ENCODE data around the gene AGBL4. TPM values are rescaled to one million over a fixed set of nuclear protein-coding genes. Genes with fewer than 3 reads are reported as not detected.

The AGBL4 gene
- polyA plus RNA-seq, 1 donor = 0.22 TPM

GRCh38 chr1:48717082-48717481 is 1306.7 kb downstream of the AGBL4 start:
- no peak for DNase-seq

DNA sequence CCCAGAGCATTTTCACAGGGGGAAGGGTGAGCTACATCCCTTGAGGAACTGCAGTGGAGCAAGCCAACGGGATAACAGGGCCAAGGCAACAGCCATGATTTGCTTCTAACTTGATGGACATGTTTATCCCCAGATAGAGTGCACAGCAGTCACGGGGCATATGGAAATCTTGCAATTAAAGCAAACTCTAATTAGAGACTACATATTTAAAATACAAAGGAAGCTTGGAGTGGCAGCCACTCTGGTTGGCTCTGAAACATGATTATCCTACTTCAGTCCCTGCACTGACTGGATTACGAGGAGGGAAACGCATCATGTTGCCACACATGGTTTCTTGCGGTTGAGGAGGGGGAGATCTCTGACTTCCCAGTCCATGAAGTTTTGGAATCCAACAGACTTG is 1307.8 kb downstream of the AGBL4 start:
- no peak for DNase-seq

DNA sequence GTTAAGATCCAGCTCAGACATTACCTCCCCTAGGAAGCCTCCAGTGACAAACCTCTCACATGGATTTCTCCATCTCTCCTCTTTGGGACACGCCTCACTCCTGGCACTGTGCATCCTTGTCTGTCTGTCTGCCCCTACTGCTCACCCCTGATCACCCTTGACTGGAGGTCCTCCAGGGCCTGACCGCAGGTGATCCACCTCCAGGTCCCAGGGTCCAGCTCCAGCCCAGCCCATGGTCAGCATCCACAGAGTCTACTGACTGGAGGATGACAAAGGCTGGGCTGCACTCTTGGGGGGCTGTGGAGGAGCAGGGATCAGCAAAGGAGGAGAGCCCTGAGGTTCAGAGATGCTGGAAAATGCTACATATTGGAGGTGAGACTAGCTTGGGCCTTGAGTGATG is 1312.8 kb downstream of the AGBL4 start:
- no peak for DNase-seq

- no peak for DNase-seq
Observed at GRCh38 chr1:48710318-48710717, 1313.4 kb downstream of the AGBL4 start.

- DNase-seq = no peak
Observed at GRCh38 chr1:48704736-48705135, 1319.0 kb downstream of the AGBL4 start.

- DNase-seq = no peak
Observed at GRCh38 chr1:48701445-48701844, 1322.3 kb downstream of the AGBL4 start.

GRCh38 chr1:48697066-48697707 is 1326.6 kb downstream of the AGBL4 start:
- DNase-seq = peak; percentile 16

DNA sequence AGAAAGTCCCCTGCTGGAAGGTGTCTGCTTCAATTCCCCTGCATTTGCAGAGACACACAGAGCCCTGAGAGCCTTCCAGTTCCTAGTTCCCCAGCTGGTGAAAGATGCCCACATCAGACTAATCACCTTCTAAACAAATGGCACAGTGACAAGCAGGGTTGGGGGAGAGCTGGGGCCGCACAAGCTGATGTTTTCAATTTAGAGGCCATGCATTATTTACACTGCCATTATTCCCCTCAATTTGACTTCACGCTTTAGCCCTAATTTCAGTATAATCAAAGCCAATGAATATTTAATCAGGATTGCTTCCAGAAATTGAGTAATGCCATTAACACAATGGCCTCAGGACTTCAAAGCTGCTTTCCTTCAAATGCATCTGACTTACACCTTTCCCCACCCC is 1328.6 kb downstream of the AGBL4 start:
- no peak for DNase-seq

DNA sequence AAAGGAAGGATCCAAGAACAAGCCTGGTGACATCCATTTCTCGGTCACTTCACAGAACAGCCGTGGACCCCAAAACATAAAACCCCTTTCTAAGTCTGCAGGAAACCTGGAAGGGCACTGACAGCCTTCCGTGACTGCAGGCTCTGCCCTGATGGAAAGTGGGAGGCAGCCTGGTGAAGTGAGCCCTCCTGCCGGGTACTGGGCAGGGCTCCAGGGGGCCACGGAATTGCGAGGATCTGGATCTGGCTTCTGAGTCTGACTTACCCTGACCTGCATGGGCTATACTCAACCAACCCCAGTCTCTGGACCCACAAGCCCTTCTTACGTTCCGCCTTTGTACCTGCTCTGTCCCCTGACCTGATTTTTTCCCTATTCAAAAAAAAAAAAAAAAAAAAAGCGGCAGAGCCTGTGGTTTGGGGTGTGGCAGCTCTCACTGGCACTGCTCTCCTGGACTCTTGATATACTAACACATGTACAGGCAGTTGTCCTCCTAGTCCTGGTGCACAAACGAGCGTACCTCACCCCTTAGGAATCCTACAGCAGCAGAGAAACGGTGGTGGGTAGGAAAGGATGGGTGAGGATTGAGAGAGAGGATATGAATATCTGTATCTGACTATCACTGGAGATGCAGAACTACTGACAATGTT is 1330.0 kb downstream of the AGBL4 start:
- DNase-seq = no peak

DNA sequence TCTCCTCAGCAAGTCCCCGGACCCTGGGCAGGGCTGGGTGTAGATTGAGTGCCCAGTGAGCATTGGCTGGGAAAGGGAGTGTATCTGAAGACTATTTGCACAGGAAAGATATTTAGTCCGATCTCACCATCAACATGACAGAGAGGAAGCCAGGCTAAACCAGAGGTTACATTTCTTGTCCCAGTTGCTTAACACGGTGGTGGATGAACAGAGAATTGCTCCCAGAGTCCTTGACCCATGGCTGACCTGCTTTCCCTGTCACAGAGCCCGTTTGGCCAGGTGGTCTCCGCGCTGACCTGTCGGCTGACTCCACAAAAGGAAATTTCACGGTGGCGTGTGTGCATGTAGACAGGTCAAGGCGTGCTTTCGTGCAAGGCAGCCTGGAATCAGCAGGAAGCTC is 1330.6 kb downstream of the AGBL4 start:
- DNase-seq = no peak

DNA sequence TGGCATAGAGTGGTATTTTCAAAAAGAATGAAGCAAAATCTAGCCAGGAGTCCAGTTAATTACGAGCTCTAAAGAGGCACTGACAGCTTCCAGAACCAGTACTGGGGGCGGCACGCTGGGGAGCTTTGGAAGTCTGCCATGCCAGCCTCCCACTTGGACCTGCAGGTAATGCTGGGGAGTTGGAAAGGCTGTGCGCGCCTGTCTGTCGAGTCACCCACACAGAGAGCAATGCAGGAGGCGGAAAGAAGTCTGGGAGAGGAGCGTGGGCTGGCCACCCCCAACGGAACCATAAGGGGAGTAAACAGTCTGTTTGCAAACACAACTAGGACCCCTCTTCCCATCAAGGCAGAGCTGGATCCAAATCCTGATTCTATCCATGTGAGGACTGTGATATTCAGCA is 1331.5 kb downstream of the AGBL4 start:
- no peak for DNase-seq

DNA sequence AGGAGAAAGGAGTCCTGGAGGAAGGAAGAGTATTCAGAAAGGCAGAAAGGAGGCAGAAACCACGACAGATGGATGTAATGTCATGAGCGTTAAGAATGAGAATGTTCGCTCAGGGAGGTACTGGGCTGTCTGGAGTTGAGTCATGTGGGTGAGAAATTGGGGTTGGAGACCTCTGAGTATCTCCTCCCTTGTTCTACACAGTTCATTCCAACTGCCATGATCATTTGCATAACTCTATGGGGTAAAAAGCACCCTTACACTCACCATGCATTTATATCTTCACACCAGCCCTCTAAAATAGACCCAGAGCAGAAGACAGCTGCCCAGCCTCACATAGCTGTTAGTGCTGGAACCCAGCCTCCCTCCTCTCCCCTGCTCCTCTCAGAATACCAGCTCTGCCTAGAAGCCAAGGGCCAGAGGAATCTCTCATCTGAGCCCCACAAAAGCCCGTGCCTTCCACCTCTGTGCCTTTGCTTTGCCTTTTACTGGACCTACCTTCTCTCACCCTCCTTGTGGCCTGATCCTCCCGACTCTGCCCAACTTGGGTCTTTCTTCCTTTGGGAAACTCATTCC is 1332.2 kb downstream of the AGBL4 start:
- DNase-seq = no peak

DNA sequence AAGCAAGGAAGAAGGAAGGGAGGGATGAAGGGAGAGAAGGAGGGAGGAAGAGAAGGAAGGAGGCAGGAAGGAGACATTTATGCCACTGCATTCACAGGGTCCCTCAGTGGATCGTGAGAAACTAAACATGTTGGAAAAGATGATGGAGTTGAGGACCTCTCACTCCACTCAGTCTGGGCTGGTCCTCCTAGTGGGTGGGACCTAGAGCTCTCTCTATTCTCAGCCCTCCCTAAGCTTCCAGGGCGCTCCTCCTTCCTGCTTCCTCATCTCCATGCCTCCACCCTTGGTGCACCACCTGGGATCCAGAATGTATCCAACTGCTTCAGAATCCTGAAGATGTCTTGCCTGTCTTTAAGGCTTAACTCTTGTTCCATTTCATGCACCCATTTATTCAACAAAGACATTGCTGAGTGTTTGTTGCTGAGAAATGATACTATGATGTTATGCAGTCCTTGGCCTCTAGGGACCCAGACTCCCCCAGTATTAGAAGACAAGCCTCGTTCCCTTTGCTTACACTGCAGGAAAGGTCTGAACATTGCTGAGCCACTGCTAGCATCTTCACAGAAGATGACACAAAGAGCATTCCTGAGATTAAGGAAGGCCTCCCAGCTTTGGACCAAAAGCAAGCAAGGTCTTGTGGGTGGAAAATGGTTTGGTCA is 1335.5 kb downstream of the AGBL4 start:
- no peak for DNase-seq

GRCh38 chr1:48687282-48688045 is 1336.3 kb downstream of the AGBL4 start:
- DNase-seq = no peak

GRCh38 chr1:48686159-48686558 is 1337.6 kb downstream of the AGBL4 start:
- DNase-seq = no peak

GRCh38 chr1:48684381-48684780 is 1339.4 kb downstream of the AGBL4 start:
- no peak for DNase-seq

GRCh38 chr1:48683839-48684238 is 1339.9 kb downstream of the AGBL4 start:
- DNase-seq = peak; percentile 16

DNA sequence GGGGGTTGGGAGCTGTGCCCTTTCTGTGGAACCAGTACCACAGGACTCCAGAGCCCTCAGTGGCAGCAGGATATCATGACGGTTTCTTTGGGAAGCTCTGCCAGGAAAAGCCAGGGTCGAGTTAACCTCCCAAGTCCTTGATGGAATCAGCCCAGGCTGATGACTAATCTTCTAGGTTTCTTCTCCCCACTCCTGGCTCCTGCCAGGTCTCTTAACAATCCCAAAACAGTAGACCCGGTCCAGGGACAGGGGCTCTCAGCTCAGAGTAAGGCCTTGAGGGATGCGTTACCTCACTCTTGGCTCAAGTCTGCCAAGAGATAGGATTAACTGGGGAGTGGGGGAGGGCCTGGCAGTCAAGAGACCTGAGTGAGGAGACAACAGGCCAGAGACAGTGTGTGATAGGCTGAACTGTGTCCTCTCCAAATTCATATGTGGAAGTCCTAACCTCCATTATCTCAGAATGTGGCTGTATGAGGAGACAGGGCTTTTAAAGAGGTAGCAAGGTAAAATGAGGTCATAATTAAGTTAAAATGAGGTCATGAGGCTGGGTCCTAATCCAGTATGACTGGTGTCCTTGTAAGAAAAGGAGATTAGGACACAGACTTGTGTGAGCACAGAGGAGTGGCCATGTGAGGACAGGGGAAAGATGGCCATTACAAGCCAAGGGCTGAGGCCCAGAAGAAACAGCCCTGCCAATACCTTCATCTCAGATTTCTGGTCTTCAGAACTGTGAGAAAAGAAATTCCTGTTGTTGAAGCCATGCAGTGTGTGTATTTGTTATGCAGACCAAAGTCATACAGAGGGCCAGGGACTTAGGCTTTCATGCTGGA is 1342.1 kb downstream of the AGBL4 start:
- DNase-seq = no peak

GRCh38 chr1:48680411-48681035 is 1343.2 kb downstream of the AGBL4 start:
- DNase-seq = no peak

DNA sequence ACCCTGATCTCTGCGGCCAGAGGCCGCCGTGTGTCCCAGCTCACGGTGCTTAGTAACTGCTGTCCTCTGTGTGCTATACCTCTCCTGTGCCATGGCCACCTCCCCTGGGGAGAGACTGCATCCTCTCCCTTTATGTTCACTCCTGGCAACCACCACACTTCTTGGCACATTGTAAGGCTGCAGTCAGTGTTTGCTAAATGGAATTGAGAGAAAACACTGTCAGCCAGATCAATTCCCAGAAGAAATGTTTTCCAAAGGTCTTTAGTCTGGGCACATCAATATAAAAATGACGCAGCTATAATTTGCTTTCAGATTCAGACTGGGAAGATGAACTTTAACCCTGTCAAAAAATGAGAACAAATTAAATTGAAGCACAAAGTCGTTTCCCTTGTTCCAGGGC is 1343.9 kb downstream of the AGBL4 start:
- DNase-seq = no peak

DNA sequence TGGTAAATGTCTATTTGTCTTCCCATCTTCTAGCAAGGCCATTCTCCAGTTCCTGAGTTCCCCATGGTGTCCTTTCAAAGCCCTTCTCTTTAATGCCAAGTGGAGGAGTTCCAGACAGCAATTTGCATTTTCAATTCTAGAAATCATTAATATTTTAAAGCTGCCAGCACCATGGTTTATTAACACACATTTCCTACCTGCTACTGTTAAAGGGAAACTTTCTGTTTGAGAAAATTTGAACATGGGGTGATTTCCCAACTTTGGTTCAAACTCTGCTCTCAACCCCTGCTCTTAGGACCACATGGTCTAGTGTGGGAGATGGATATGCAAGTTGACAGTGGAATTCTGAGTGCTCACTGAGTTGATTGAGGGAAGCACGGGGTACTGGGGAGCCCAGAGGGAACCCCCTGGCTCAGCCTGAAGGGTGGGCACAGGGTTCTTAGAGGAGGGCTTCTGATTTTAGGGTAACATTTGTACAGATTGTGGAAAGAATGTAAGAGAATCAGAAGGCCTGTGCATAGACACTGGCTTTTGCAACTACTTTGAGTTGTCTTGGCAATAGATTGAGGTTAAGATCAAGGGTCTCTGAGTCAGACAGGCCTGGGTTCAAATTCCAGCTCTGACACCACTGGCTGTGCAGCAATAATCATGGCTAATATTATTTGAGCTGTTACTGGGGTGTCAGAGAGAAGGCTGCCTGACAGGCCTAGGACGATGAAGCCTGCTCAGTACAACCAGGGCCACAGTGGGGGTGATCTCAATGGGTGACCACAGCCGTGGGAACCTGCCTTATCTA is 1344.8 kb downstream of the AGBL4 start:
- DNase-seq = no peak
